ENCODE measurements around the gene SMAP1.

DNA sequence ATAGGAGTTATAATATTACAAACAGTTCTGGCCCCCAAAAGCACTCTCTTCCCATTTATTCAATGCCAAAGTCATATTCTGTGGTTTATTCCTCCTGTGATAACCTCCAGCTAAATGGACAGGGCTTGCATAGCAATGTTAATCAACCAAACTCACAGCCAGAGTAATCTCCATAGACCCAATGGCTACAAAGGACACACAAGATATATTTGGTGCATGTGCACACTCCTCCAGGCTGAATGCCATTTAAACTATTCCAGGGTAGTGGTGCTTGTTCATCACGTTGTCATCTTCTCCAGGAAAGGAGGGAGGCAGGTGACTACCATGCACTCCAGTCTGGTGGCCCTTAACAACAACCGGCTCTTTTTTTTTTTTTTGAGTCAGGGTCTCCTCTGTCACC, 232.4 kb downstream of the SMAP1 start:
- TF ChIP-seq ZNF274 (IDR thresholded peaks at IDR 0.05; ENCODE audit: low read depth, low read length) (no peak), YY1 (IDR thresholded peaks at IDR 0.05; ENCODE audit: insufficient read depth, insufficient read length) (no peak), SUZ12 (IDR thresholded peaks at IDR 0.05; ENCODE audit: extremely low read depth, insufficient read depth, insufficient read length) (no peak)
